LNCAP (cell line): Measurements from ENCODE around the gene TMEM259.

Experiments used
- TF ChIP-seq, protein P1 (sequence below): fragments of 450-650 bp; IDR thresholded peaks from 2 replicates; pipeline ENCODE4 v1.5.1; 2017; ENCODE audit warnings: mild to moderate bottlenecking

Gene TMEM259

DNA sequence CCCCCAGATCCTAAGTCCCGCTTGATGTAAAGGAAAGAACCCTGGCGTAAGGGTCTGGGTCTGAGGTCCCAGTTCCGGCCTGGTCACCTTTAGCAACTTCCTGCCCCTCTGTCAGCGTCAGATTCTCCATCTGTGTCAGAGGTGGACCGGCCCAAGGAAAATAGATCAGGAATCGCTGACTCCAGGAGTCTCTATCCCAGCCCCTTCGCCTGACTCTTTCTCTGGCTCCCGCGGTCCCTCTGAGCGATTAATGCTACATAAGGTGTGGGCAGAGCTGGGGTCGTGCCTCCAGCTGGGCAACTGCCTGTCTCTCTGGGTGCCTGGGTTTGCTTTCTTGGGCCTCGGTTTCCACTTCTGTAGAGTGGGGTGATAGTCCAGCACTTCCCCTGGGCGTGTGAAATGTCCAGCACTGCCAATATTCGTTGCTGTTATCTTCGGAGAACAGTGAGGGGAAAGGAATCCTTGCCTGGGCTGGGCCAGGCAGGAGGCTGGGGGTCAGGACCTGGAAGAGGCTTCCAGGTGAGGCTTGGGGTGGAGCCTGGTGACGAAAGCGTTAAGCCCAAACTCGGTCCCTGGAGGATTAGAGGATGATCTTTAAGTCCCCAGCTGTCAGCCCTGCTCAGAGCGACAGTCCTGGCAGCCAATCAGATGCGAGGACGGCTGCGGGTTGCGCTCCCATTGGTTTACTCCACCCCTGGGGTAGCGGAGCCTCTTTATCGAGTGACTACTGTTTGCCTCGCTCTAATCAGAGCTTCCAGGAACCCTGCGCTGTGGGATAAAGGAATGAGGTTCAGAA is 19.8 kb upstream of the TMEM259 start:
- TF ChIP-seq, protein P1, sequence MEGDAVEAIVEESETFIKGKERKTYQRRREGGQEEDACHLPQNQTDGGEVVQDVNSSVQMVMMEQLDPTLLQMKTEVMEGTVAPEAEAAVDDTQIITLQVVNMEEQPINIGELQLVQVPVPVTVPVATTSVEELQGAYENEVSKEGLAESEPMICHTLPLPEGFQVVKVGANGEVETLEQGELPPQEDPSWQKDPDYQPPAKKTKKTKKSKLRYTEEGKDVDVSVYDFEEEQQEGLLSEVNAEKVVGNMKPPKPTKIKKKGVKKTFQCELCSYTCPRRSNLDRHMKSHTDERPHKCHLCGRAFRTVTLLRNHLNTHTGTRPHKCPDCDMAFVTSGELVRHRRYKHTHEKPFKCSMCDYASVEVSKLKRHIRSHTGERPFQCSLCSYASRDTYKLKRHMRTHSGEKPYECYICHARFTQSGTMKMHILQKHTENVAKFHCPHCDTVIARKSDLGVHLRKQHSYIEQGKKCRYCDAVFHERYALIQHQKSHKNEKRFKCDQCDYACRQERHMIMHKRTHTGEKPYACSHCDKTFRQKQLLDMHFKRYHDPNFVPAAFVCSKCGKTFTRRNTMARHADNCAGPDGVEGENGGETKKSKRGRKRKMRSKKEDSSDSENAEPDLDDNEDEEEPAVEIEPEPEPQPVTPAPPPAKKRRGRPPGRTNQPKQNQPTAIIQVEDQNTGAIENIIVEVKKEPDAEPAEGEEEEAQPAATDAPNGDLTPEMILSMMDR, result no peak

GRCh38 chr19:1039646-1040475 is 18.9 kb upstream of the TMEM259 start, which contains the start of gene ABCA7:
TSS of gene ABCA7 (plus strand) at chr19:1040107. CDS start at chr19:1041362, 1,255 bp downstream.
- TF ChIP-seq, protein P1, result no peak

DNA sequence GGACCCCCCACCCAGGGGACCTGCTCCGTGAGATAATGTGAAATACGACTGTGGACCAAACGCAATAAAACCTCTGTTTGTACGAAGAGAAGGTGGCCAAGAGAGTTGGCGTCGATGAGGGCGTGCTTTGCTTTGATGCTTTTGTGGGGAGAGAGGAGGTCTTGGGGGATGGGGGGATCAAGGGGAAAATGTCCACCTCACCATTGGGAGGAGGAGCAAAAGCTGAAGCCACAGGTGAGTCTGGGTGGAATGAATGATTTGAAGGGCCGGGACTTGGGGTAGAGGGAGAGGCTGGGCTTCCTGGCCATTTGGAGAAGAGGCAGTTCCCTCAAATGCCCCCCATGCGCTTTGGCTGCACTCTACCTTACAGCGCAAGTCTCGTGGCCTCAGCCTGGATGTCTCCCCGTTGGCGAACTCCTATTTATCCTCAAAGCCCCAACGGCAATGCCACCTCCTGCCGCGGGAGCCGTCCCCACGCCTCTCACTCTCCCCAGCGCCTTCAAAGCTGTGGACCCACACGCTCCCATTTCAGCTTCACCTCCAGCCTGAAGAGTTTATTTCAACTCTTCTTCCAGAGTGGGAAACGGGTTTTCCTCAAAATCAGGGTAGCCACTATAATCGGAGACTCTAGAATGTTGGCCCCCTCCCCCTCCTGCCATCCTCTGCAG is 18.2 kb upstream of the TMEM259 start:
- TF ChIP-seq, protein P1, result no peak

GRCh38 chr19:1037621-1038064 is 16.7 kb upstream of the TMEM259 start:
- TF ChIP-seq, protein P1, result no peak

- TF ChIP-seq, protein P1, result no peak
Observed at GRCh38 chr19:1035998-1036621, 15.2 kb upstream of the TMEM259 start.

GRCh38 chr19:1032264-1032867 is 11.4 kb upstream of the TMEM259 start:
- TF ChIP-seq, protein P1, result no peak
